ENCODE data around the gene FGF14.

The FGF14 gene

GRCh38 chr13:102302534-102302933, 99.3 kb downstream of the FGF14 start:
- no peak for DNase-seq

DNA sequence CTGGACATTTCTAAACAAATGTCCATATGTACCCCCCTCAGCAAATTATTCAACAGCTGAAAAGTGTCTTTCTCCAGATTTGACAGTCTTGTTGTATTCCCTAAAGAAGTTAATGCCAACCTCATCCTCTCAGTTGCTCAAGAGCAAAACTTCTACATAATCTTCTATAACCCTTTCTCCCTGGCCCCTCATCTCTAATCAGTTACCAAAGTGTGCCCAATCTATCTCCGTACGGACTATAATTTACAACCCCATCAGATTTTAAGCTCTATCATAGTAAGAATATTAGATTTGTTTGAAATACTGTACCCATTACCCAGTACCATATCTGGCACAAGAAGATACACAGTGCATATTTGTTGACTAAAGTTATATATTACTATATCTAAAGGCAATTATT, 101.5 kb downstream of the FGF14 start:
- no peak for DNase-seq

DNA sequence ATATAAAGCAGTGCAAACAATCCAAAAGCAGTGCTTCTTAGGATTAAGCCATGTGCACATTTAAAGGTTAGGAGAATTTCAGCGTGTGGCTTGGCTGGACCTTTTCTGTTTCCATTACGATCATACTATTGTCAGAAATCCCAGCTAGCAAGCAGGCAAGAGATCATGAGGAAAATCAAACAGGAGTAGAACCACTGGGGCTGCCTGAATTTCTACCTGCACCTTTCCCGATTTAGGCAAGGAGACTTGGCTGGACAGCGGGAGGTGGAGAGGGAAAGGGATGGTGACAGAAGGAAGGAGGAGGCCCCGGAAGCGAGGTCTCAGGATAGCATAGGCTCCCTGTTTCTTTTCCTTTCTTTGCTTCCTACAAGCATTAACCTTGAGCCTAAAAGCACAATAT, 102.5 kb downstream of the FGF14 start:
- DNase-seq, result no peak

DNA sequence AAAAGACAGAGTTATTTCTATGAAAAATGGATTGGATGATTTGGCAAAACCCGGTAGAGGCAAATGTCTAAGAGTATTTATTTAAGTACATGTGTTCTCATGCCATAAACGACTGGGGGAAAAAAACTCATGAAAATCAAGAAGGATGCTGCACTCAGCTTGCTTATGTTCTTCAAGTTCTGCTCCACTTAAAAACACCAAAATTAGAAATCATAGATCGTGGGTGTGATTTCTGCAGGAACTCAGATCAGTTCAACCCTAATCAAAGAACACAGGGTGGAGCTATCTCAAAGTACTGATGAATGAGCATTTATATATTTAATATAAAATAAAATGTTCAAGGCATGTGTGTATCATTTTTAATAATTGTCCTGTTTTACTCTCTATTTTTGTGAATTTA, 103.8 kb downstream of the FGF14 start:
- no peak for DNase-seq

- DNase-seq, result no peak
These were observed 106.4 kb downstream of the FGF14 start for GRCh38 chr13:102295316-102296048.

- DNase-seq, result no peak
These were observed 107.3 kb downstream of the FGF14 start for GRCh38 chr13:102294407-102295018.

DNA sequence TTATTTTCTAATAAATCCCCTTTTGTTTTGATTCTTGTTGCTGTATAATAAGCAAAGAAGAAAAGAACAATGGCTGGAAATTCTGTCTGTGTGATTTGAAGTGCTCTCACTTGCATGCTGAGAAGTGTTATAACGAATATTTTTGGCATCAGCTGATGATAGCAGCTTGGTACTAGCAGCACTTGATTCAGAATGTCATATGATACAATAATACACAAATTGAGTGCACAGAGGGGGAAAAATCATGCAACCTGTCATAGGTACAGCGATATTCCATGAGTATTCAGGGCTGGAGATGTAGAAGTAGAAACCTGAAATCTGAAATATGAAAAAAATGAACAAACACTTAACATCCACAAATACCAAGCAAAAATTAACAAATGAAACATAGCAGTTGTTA, 108.1 kb downstream of the FGF14 start:
- DNase-seq, result no peak

DNA sequence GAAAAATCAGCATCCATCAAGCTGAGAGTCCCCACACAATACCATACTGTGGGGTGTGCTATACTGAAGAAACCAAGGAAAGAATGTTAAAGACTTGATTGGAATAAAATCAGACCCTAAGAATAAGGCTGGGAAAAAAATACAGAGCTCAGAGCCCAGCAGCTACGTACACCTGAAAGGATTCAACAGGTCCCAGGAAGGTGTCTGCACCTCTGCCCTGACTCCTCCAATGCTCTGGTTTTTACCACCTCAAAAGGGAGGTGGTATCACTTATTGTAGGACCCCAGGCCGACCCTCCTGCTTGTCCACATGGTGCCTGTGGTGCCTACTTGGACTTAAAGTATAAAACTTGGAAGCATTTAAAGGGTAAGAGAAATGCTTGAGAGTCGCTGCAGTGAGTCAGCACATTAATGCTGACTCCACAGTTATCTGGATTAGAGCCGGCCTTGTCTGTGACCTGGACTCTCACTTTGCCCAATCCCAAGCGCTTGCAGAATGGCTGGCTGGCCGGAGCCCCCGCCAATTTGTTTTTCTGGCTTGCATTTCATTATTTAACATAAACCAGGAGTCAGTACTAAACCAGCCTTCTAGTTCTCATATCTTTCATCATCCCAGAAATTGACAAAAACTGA, 110.1 kb downstream of the FGF14 start:
- peak; percentile 26 for DNase-seq

GRCh38 chr13:102289606-102290005, 112.2 kb downstream of the FGF14 start:
- DNase-seq, result no peak

DNA sequence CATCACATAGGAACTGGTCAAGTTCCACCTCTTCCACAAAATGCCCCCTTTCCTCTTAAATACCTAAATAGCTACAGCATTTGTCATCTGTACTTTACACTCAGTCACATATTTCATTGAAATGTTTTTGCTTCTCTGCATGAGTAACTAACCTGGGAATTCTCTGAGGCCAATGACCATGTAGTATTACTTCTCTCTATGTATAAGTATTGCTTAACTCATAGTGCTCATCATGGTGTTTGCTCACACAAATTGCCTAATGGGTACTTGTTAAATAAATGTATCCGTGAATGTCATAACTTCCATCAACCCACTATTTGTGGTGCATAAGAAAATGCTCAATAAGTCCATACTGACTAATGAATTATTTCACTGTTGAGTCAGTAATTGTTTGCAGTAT, 115.5 kb downstream of the FGF14 start:
- no peak for DNase-seq

GRCh38 chr13:102280366-102280765, 121.5 kb downstream of the FGF14 start:
- DNase-seq, result no peak

DNA sequence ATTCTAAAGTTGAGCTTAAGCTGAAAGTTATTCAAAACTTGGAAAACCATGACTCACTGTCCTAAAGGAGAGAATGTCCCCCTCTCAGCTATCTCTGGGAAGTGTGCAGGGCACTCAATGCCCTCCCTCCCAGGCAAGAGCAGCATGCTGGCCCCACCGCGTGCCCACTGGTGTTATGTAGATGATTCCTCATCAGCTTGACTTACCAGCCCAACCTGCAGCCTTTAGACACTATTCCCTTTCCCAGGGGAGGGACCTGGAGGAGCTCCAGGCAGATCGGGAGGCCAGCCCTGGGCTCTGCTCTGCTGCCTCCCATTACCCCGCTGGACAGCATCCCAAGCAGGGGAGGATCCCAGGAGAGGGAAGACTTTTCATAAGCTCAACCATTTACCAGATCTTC, 124.6 kb downstream of the FGF14 start:
- DNase-seq, result no peak

DNA sequence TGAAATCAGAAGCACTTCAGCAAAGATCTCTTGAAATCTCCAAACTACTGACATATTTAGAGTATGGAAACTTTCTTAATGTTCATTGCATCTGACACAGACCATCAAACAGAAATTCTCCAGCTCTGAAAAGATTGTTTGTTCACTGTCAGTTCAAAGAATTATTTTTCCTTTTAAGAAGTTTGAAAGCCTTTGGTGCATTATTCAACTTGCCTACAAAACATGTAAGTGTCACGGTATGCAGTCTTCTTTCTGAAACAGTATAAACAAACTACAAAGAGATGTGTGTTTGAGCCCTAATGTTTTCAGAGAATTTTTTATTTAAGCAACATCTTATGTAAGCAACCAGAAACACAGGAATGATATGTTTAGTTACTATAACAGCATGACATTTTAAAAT, 125.4 kb downstream of the FGF14 start:
- DNase-seq, result no peak

DNA sequence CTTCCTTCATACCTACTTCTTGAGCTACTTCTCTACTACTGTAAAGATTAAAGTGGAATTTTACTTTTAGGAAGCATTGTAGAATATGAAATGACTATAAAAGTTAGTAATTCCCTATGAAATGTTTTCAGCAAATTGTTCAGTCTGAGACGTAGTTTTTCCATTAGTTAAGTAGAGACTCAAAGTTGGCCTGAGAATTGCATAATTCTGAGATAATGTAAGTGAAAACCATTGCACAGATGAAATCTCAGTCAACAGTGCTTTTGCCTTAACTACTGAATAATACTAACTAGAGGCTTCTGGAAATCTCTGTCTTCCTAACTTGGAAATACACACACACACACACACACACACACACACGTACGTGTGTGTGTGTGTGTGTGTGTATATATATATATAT, 125.9 kb downstream of the FGF14 start:
- DNase-seq, result no peak

DNA sequence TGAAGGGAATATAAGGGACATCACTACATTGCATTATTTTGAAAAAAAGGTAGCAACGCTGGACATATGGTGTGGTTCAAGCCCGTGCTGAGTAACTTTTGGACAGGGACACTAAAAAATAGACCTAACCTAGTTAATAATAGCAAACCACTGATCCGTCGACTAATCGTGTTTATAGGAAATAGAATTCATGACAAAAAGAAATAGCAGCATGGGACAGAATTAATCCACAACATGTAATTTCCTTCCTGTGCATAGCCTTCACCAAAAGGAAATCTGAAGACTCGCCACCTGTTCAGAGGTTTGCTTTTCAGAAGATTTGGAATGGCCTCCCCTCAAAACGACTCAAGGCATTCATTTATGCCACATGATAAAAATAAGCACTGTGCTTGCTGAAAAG, 128.7 kb downstream of the FGF14 start:
- no peak for DNase-seq

DNA sequence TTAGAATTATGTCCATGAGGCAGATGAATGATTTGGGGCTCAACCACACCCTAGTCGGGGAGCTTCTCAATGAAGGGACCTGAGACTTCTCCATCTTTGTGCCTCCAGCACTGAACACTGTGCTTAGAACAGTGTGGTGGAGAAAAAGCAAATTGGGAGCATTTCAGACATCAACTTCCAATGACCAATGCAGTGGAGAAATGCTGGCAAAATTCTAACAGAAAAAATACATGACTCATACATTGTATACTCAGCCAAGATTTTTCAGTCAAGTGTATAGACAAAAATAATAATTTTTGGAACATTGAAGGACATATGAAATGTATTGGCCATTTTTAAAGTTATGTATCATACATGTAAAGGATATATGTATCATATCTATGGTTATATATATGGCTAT, 134.7 kb downstream of the FGF14 start:
- DNase-seq, result no peak

DNA sequence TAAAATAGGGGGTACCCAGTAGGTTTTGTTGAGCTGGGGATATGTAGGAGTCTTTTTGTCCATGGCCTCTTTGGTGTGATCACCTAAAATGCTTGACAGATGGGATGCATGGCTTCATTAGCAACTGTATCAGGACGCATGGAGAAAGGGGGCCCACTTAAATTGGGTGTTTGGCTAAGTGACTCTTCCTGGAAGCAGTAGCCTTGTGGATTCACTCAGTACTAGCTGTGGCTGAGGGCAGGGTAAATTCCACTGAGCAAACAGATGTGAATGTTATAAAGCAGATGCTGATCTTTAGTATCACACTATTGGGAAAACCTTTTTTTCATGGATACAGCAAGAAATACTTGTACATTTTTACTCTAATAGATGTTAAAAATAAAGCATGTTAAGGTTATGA, 140.0 kb downstream of the FGF14 start:
- DNase-seq, result peak; percentile 31

DNA sequence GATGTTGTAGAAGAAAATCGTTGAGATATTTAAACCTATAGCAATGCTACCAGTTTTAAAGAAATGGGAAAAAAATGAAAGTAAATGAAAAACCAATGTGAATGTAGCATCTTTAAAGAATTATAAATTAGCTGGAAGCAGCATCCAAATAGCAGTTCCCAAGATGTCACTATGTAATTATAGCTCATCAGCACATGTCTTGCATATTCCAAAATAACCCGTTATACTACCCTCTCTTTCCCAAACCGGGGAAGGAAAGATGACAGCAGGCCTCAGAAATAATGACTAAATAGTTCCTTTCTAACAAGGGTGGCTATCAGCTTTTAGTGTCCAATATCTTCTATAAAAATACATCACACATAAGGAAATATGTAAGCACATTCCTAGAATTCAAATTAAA, 140.5 kb downstream of the FGF14 start:
- no peak for DNase-seq

DNA sequence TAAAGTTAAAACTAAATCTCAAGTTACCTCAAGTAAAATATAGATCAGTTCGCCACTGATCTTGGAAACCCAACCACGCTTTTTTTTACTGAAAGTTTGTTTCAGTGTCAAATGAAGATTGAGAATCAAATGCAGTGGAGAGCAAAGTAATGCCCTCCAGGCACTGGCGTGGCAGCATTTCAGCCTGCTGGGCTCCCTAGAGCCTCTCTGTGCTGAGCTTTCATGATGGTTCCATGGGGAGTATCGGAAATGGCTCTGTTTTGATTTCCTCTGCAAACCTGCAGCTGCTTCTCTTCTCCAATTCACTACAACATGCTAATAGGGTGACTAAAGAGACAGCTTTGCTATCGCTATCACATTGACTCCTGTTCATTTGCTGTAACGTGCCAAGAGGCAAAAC, 141.6 kb downstream of the FGF14 start:
- DNase-seq, result no peak

- no peak for DNase-seq
These were observed 146.4 kb downstream of the FGF14 start for GRCh38 chr13:102255409-102255808.

DNA sequence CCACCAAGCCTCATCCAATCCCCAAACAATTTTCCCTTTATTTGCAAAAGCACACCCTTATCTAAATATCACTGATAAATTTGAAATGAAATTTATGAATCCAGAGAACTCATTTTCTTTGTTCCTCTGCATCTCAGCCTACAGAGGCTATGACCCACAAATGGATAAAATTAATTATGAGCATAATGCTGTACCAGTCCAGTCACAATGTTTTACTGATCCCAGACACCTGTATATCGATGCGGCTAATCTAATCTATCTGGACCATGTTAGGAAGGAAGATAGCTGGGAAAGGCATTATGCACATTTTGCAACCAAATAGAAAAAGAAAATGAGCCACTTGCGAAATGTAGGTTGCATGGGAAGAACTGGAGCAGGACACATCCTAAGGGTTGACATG, 150.0 kb downstream of the FGF14 start:
- no peak for DNase-seq

GRCh38 chr13:102250448-102250847, 151.4 kb downstream of the FGF14 start:
- DNase-seq, result no peak

- no peak for DNase-seq
These were observed 157.1 kb downstream of the FGF14 start for GRCh38 chr13:102244607-102245227.

- no peak for DNase-seq
These were observed 161.7 kb downstream of the FGF14 start for GRCh38 chr13:102240110-102240509.

Measured in NCI-H82 (cell line).